GM12892 (cell line): ENCODE results near the gene SYNE1.

Source experiments
- DNase-seq: peaks from one replicate; pipeline ENCODE4 v3.0.0; 2011; ENCODE audit not compliant: insufficient read length
- FAIRE-seq: peaks from 2 replicates; lab custom pipeline; 2011; peaks lifted over from hg19 to GRCh38; lab: Jason Lieb, UNC
- POLR2A ChIP-seq: IDR thresholded peaks from 2 replicates; pipeline ENCODE4 v1.6.1; 2011; ENCODE audit warnings: low read depth, low read length, control low read depth
- POLR2AphosphoS5 ChIP-seq: IDR thresholded peaks from 2 replicates; pipeline ENCODE4 v1.6.1; 2011; ENCODE audit warnings: low read depth, low read length, control low read depth
- TAF1 ChIP-seq: IDR thresholded peaks from 2 replicates; pipeline ENCODE4 v1.6.1; 2011; ENCODE audit warnings: low read depth, mild to moderate bottlenecking, control low read depth, low read length, borderline replicate concordance

SYNE1 gene

GRCh38 chr6:152123076-152123475, 514.1 kb downstream of the SYNE1 start:
- no peak for DNase-seq
- TF ChIP-seq POLR2A (no peak), POLR2AphosphoS5 (no peak), TAF1 (no peak)
- FAIRE-seq: no peak

- FAIRE-seq: no peak
- TF ChIP-seq POLR2A: no peak
- TF ChIP-seq TAF1: no peak
- no peak for TF ChIP-seq POLR2AphosphoS5
- DNase-seq: no peak
These were observed 514.7 kb downstream of the SYNE1 start for GRCh38 chr6:152122434-152122833.

- TF ChIP-seq TAF1 (no peak), POLR2A (no peak)
- no peak for DNase-seq
- no peak for FAIRE-seq
These were observed 515.3 kb downstream of the SYNE1 start for GRCh38 chr6:152121910-152122309.

GRCh38 chr6:152119831-152120230, 517.3 kb downstream of the SYNE1 start:
- DNase-seq (no peak), FAIRE-seq (no peak)
- no peak for TF ChIP-seq TAF1
- no peak for TF ChIP-seq POLR2A
- no peak for TF ChIP-seq POLR2AphosphoS5

- no peak for DNase-seq
- no peak for TF ChIP-seq POLR2AphosphoS5
- TF ChIP-seq POLR2A: no peak
- TF ChIP-seq TAF1: no peak
- no peak for FAIRE-seq
These were observed 518.5 kb downstream of the SYNE1 start for GRCh38 chr6:152118678-152119077.

- FAIRE-seq (no peak), DNase-seq (no peak)
- TF ChIP-seq TAF1 (no peak), POLR2AphosphoS5 (no peak), POLR2A (no peak)
These were observed 518.9 kb downstream of the SYNE1 start for GRCh38 chr6:152118224-152118623.

GRCh38 chr6:152117156-152118133, 519.7 kb downstream of the SYNE1 start:
- no peak for FAIRE-seq
- no peak for DNase-seq
- TF ChIP-seq POLR2A (no peak), POLR2AphosphoS5 (no peak), TAF1 (no peak)

- no peak for TF ChIP-seq POLR2A
- no peak for TF ChIP-seq POLR2AphosphoS5
- no peak for DNase-seq
- FAIRE-seq: peak; percentile 67
These were observed 524.5 kb downstream of the SYNE1 start for GRCh38 chr6:152112491-152113261.

GRCh38 chr6:152110886-152111820, 526.0 kb downstream of the SYNE1 start:
- no peak for TF ChIP-seq POLR2A
- TF ChIP-seq TAF1: no peak
- TF ChIP-seq POLR2AphosphoS5: no peak
- FAIRE-seq (no peak), DNase-seq (no peak)

GRCh38 chr6:152107973-152108372, 529.2 kb downstream of the SYNE1 start:
- no peak for TF ChIP-seq POLR2AphosphoS5
- TF ChIP-seq TAF1: no peak
- TF ChIP-seq POLR2A: no peak
- no peak for FAIRE-seq
- no peak for DNase-seq

- DNase-seq (no peak), FAIRE-seq (no peak)
These were observed 537.0 kb downstream of the SYNE1 start for GRCh38 chr6:152100183-152100618.

More at GRCh38 chr6:152100183-152100618, 537.0 kb downstream of the SYNE1 start:
- TF ChIP-seq POLR2A (no peak), POLR2AphosphoS5 (no peak), TAF1 (no peak)
